ENCODE data around the gene DRAP1. TPM values are rescaled to one million over a fixed set of nuclear protein-coding genes. Genes with fewer than 3 reads are reported as not detected.

DRAP1 gene
- total RNA-seq, 1 donor from 2014 or later: 66.1 TPM

DNA sequence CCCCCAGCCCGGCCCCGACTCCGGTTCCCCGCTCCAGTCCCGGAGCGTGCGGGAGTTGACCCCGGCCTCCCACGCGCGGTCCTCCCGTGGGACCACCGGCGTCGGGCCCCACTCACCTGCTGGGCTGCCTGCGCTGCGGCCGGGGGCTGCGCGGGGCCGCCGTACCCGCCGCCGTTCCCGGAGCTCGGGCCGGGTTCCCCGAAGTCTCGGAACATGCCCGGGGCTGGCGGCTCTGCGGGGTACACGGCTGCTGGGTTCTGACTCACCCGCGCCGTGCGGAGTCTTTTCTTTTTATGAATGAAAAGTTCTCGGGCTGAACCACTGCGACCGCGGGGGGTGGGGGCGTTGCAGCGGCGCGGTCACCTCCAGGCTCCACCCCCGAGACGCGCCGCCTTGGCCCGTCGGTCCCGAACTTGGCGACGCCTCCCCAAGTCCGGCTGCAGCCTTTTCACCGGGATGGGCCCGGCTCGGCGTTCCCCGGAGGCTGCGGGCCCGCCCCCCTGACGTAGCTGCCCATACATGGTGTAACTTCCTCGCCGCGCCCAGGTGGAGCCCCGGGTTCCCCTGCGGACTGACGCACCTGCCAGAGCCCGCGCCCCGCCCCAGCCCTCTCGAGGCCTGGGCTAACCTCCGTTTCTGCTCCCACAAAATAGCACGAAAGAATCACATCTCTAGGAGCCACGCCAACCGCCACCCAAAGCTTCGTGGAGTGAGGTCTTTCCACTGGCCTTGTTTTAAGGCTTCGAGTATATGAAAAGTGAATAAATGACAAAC, 18.9 kb upstream of the DRAP1 start, which contains the start of gene FOSL1:
Gene FOSL1 (minus strand): TSS at position 264 of the 774 bp plus-strand sequence. CDS start 49 bp downstream, at position 215.
- no peaks in the 10 kb centered on the region for H3K4me1 Mint-ChIP-seq (ENCODE audit: unreplicated experiment)
- no peaks in the 10 kb centered on the region for H3K9me3 Mint-ChIP-seq
- H3K36me3 Mint-ChIP-seq: no peaks in the 10 kb centered on the region
- H3K4me3 Mint-ChIP-seq: peak within 1 kb of the TSS; percentile 80
- H3K27ac Mint-ChIP-seq: peak within 1 kb of the TSS; percentile 82
- no peak for TF ChIP-seq CTCF (conservative IDR thresholded peaks at IDR 0.05)
- H3K27me3 Mint-ChIP-seq: peaks cover 73% of the 10 kb centered on the region
- peak; percentile 81 for DNase-seq (ENCODE audit: extremely low spot score, unreplicated experiment)

DNA sequence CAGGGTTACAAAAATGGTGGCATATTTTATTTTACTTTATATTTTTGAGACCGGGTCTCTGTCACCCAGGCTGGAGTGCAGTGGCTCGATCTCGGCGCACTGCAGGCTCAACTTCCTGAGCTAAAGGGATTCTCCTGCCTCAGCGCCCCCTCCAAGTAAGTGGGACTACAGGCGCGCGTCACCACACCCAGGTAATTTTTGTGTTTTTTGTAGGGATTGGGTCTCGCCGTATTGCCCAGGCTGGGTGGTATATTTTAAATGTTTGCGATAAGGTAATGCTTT, 18.4 kb upstream of the DRAP1 start:
- no peak for TF ChIP-seq CTCF (conservative IDR thresholded peaks at IDR 0.05)
- Mint-ChIP-seq H3K9me3 (no peaks in the 10 kb centered on the region), H3K36me3 (no peaks in the 10 kb centered on the region), H3K27ac (peak overlapping the region; percentile 82), H3K4me3 (peak overlapping the region; percentile 80), H3K27me3 (peaks cover 72% of the 10 kb centered on the region), H3K4me1 (ENCODE audit: unreplicated experiment) (no peaks in the 10 kb centered on the region)
- no peak for DNase-seq (ENCODE audit: extremely low spot score, unreplicated experiment)

DNA sequence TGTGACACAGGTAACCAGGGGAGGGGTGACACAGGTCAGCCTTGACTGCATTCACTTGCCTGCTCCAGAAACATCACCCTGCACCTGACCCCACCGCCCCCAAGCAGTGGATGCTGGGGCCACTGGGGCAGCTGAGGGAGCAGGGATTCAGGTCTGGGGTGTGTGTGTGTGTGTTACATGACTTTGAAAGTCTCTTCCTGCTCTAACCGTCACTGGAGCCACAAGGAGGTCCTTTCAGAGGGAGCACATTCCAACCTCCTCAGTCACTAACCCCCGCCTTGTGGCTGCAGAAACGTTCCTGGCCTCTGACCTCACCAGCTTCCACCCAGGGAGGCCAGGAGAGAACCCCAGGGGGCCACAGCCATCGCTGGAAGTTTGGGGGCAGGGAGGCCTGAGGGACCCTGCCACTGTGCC, 16.2 kb upstream of the DRAP1 start:
- Mint-ChIP-seq H3K4me3 (no peak overlapping the region), H3K27ac (peak overlapping the region; percentile 59), H3K9me3 (no peaks in the 10 kb centered on the region), H3K4me1 (ENCODE audit: unreplicated experiment) (no peaks in the 10 kb centered on the region), H3K27me3 (peaks cover 70% of the 10 kb centered on the region), H3K36me3 (no peaks in the 10 kb centered on the region)
- no peak for DNase-seq (ENCODE audit: extremely low spot score, unreplicated experiment)
- no peak for TF ChIP-seq CTCF (conservative IDR thresholded peaks at IDR 0.05)

DNA sequence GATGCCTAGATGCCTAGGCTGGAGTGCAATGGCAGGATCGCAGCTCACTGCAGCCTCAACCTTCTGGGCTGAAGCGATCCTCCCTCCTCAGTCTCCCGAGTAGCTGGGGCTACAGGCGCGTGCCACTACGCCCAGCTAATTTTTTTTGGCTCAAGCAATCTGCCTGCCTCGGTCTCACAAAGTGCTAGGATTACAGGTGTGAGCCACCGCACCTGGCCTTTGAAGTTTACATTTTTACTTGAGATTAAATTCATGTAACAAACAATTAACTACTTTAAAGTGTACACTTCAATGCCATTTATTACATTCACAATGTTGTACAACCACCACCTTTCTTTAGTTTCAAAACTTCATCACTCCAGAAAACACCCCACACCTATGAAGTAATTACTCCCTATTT, 15.5 kb upstream of the DRAP1 start:
- no peak for TF ChIP-seq CTCF (conservative IDR thresholded peaks at IDR 0.05)
- no peak overlapping the region for H3K27ac Mint-ChIP-seq
- DNase-seq (ENCODE audit: extremely low spot score, unreplicated experiment): no peak

DNA sequence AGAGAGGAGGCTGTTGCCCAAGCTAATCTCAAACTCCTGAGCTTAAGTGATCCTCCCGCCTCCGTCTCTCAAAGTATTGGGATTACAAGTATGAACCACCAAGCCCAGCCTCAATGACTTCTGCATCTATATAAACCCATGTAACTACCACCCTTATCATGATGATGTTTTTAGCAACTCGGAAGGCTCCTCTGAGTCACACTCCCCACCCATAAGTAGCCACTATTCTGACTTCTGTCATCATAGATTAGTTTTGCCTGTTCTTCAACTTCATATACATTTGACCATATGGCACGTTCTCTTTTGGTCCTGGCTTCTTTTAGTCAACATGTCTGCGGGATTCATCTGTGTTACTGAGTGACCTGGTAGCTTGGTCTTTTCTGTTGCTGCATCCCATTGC, 12.6 kb upstream of the DRAP1 start:
- H3K36me3 Mint-ChIP-seq: no peaks in the 10 kb centered on the region
- H3K4me3 Mint-ChIP-seq: no peak overlapping the region
- peaks cover 61% of the 10 kb centered on the region for H3K27me3 Mint-ChIP-seq
- no peaks in the 10 kb centered on the region for H3K4me1 Mint-ChIP-seq (ENCODE audit: unreplicated experiment)
- no peak for DNase-seq (ENCODE audit: extremely low spot score, unreplicated experiment)
- no peaks in the 10 kb centered on the region for H3K9me3 Mint-ChIP-seq
- TF ChIP-seq CTCF (conservative IDR thresholded peaks at IDR 0.05): no peak
- H3K27ac Mint-ChIP-seq: no peak overlapping the region

More for the DNA sequence above, 15.5 kb upstream of the DRAP1 start:
- no peak overlapping the region for H3K4me3 Mint-ChIP-seq
- peaks cover 68% of the 10 kb centered on the region for H3K27me3 Mint-ChIP-seq
- H3K4me1 Mint-ChIP-seq (ENCODE audit: unreplicated experiment): no peaks in the 10 kb centered on the region
- no peaks in the 10 kb centered on the region for H3K36me3 Mint-ChIP-seq
- H3K9me3 Mint-ChIP-seq: no peaks in the 10 kb centered on the region

Measured in type B pancreatic cell (in vitro differentiated cells).